Measurements from ENCODE around the gene ATP5F1E. TPM values are rescaled to one million over a fixed set of nuclear protein-coding genes. Genes with fewer than 3 reads are reported as not detected.

The ATP5F1E gene
- total RNA-seq, 1 donor from 2014 or later, result 94.4 TPM

- Histone ChIP-seq H3K9me3 (ENCODE audit: insufficient read depth, low read depth, low read length) (no peaks in the 10 kb centered on the region), H3K27ac (ENCODE audit: low read depth, low read length) (no peak overlapping the region), H4K20me1 (ENCODE audit: insufficient read depth, low read length) (no peaks in the 10 kb centered on the region), H3K9ac (ENCODE audit: low read length) (no peak overlapping the region), H3K4me3 (ENCODE audit: insufficient read depth, low read depth, low read length) (no peak overlapping the region), H3K4me2 (ENCODE audit: low read length) (peak overlapping the region; percentile 54), H3K36me3 (ENCODE audit: insufficient read depth, low read length) (no peaks in the 10 kb centered on the region), H2AFZ (ENCODE audit: low read depth, low read length) (no peak overlapping the region), H3K27me3 (ENCODE audit: insufficient read depth, low read length) (no peaks in the 10 kb centered on the region), H3K4me1 (ENCODE audit: insufficient read depth, low read length) (peaks cover 41% of the 10 kb centered on the region), H3K79me2 (ENCODE audit: insufficient read depth, low read length) (no peaks in the 10 kb centered on the region)
- FAIRE-seq (no peak), DNase-seq (ENCODE audit: low read depth) (no peak)
- Mint-ChIP-seq H3K4me1 (ENCODE audit: low read depth, unreplicated experiment) (peaks cover 34% of the 10 kb centered on the region), H3K36me3 (ENCODE audit: low read depth, unreplicated experiment) (no peaks in the 10 kb centered on the region), H3K27ac (ENCODE audit: unreplicated experiment) (no peak overlapping the region), H3K9me3 (ENCODE audit: unreplicated experiment) (no peaks in the 10 kb centered on the region), H3K27me3 (ENCODE audit: low read depth, unreplicated experiment) (no peaks in the 10 kb centered on the region), H3K4me3 (ENCODE audit: unreplicated experiment) (no peak overlapping the region)
- TF ChIP-seq CTCF (IDR thresholded peaks at IDR 0.05; ENCODE audit: insufficient read depth, low read depth, low read length) (no peak), EZH2 (IDR thresholded peaks at IDR 0.05; ENCODE audit: insufficient read depth, low read length) (no peak)
Measured at GRCh38 chr20:59014680-59015389, 17.3 kb downstream of the ATP5F1E start.

- peak; percentile 70 for DNase-seq (ENCODE audit: low read depth)
- Histone ChIP-seq H3K79me2 (ENCODE audit: insufficient read depth, low read length) (no peaks in the 10 kb centered on the region), H3K27me3 (ENCODE audit: insufficient read depth, low read length) (no peaks in the 10 kb centered on the region), H3K4me2 (ENCODE audit: low read length) (peak overlapping the region; percentile 54), H3K9me3 (ENCODE audit: insufficient read depth, low read depth, low read length) (no peaks in the 10 kb centered on the region), H4K20me1 (ENCODE audit: insufficient read depth, low read length) (no peaks in the 10 kb centered on the region), H3K36me3 (ENCODE audit: insufficient read depth, low read length) (no peaks in the 10 kb centered on the region), H3K27ac (ENCODE audit: low read depth, low read length) (peak overlapping the region; percentile 1), H3K4me1 (ENCODE audit: insufficient read depth, low read length) (peaks cover 41% of the 10 kb centered on the region), H3K4me3 (ENCODE audit: insufficient read depth, low read depth, low read length) (no peak overlapping the region), H2AFZ (ENCODE audit: low read depth, low read length) (peak overlapping the region; percentile 9), H3K9ac (ENCODE audit: low read length) (peak overlapping the region; percentile 28)
- no peak for FAIRE-seq
- Mint-ChIP-seq H3K9me3 (ENCODE audit: unreplicated experiment) (no peaks in the 10 kb centered on the region), H3K36me3 (ENCODE audit: low read depth, unreplicated experiment) (no peaks in the 10 kb centered on the region), H3K27ac (ENCODE audit: unreplicated experiment) (peak overlapping the region; percentile 4), H3K4me3 (ENCODE audit: unreplicated experiment) (no peak overlapping the region), H3K4me1 (ENCODE audit: low read depth, unreplicated experiment) (peaks cover 34% of the 10 kb centered on the region), H3K27me3 (ENCODE audit: low read depth, unreplicated experiment) (no peaks in the 10 kb centered on the region)
- TF ChIP-seq CTCF (IDR thresholded peaks at IDR 0.05; ENCODE audit: insufficient read depth, low read depth, low read length) (no peak), EZH2 (IDR thresholded peaks at IDR 0.05; ENCODE audit: insufficient read depth, low read length) (no peak)
Measured at GRCh38 chr20:59013959-59014608, 18.1 kb downstream of the ATP5F1E start.

All from astrocyte (in vitro differentiated cells and primary cell).